Vagina (tissue), 2 donors: ENCODE data around the gene LMBRD2. TPM values are rescaled to one million over a fixed set of nuclear protein-coding genes. Genes with fewer than 3 reads are reported as not detected.
"Not testable (repeated sequence)": the region's sequence is repeated elsewhere in the genome, so short reads cannot be mapped to it uniquely, and the experiment has no call there.

Experiments used
- DNase-seq, 2 donors: peaks; one replicate each; pipeline ENCODE4 v3.0.0-alpha.2; 2017; ENCODE audit errors: extremely low spot score in 2 of 2
- H3K27ac ChIP-seq: fragments of 200-600 bp; sonication (generic); one replicate; pipeline ENCODE4 v1.5.1; 2019
- H3K27me3 ChIP-seq: fragments of 200-600 bp; sonication (generic); one replicate; pipeline ENCODE4 v1.5.1; 2019
- H3K36me3 ChIP-seq, 2 donors: fragments of 200-600 bp; sonication (generic); one replicate each; pipeline ENCODE4 v1.5.1; 2017 to 2019
- H3K4me1 ChIP-seq: fragments of 200-600 bp; sonication (generic); one replicate; pipeline ENCODE4 v1.5.1; 2019
- H3K4me3 ChIP-seq, 2 donors: fragments of 200-600 bp; sonication (generic); 1 replicate in 1 of 2; 2 replicates in 1 of 2; pipeline ENCODE4 v1.5.1; 2016 to 2019
- H3K9me3 ChIP-seq: fragments of 200-600 bp; sonication (generic); one replicate; pipeline ENCODE4 v1.5.1; 2019
- CTCF ChIP-seq, 3 experiments: fragments of 450-650 bp in 2 of 3; fragments of 200-600 bp in 1 of 3; sonication (generic) in 1 of 3; IDR thresholded peaks; one replicate each; pipeline ENCODE4 v1.5.1; 2017 to 2019; ENCODE audit warnings: antibody characterized with exemption in 3 of 3, mild to moderate bottlenecking in 2 of 3, moderate library complexity in 2 of 3
- POLR2A ChIP-seq, 2 donors: fragments of 450-650 bp; IDR thresholded peaks; one replicate each; pipeline ENCODE4 v1.6.1; 2017; ENCODE audit warnings: antibody characterized with exemption in 2 of 2, mild to moderate bottlenecking in 2 of 2, moderate library complexity in 2 of 2
- POLR2AphosphoS5 ChIP-seq, 2 donors: sonication (generic); formaldehyde crosslinking; IDR thresholded peaks; one replicate each; pipeline ENCODE4 v1.9.0; 2017; ENCODE audit warnings: antibody characterized with exemption in 2 of 2, mild to moderate bottlenecking in 2 of 2, low read depth in 1 of 2; ENCODE audit not compliant: insufficient read depth in 1 of 2
- intact Hi-C: fragments of 100-400 bp; cut with DNase I; formaldehyde crosslinking; loops from one replicate; pipeline ENCODE4 v1.15.1; 2023
- total RNA-seq: library from RNA; depleted of rRNA; stranded (reverse); fragments of >200 nt; gene quantifications from one replicate; pipeline ENCODE4 v1.2.3, GENCODE V29; 2016

Gene LMBRD2
- total RNA-seq: 5.6 TPM

GRCh38 chr5:36151434-36152323 is at the start of gene LMBRD2, which contains the start of gene SKP2:
Gene LMBRD2 (minus strand): TSS chr5:36151887. CDS start chr5:36143349, 8,538 bp downstream.
Gene SKP2 (plus strand): TSS chr5:36152111. CDS start chr5:36152263, 152 bp downstream.
- peak in 1 of 2 donors; percentile 96 for DNase-seq
- TF ChIP-seq CTCF (IDR thresholded peaks at IDR 0.05) (peak in 1 of 3 experiments; percentile 23), POLR2A (IDR thresholded peaks at IDR 0.05) (no peak), POLR2AphosphoS5 (IDR thresholded peaks at IDR 0.05; ENCODE audit: insufficient read depth in 1 of 2, low read depth in 1 of 2) (peak; percentile 90 to 99)
- Histone ChIP-seq H3K4me3 (peak within 1 kb of the TSS; percentile 80 to 98), H3K4me1 (peaks cover 44% of the 10 kb centered on the region), H3K27me3 (no peaks in the 10 kb centered on the region), H3K36me3 (no peaks in the 10 kb centered on the region), H3K9me3 (no peaks in the 10 kb centered on the region), H3K27ac (peak within 1 kb of the TSS; percentile 79)
- intact Hi-C loops: loop anchor here (1.0 kb wide), 1 partner anchor 90 kb away; the partner anchor contains the start of gene NADK2

- Histone ChIP-seq H3K4me3 (no peak overlapping the region), H3K9me3 (no peaks in the 10 kb centered on the region), H3K4me1 (no peaks in the 10 kb centered on the region), H3K36me3 (peaks cover 0 to 47% of the 10 kb centered on the region in 2 donors), H3K27me3 (no peaks in the 10 kb centered on the region), H3K27ac (no peak overlapping the region)
- DNase-seq: no peak
- no peak for TF ChIP-seq CTCF (IDR thresholded peaks at IDR 0.05)
- no peak for TF ChIP-seq POLR2AphosphoS5 (IDR thresholded peaks at IDR 0.05; ENCODE audit: insufficient read depth in 1 of 2, low read depth in 1 of 2)
- no peak for TF ChIP-seq POLR2A (IDR thresholded peaks at IDR 0.05)
- intact Hi-C loops: no loop called here
Measured at GRCh38 chr5:36200513-36200912, 48.8 kb upstream of the LMBRD2 start.

DNA sequence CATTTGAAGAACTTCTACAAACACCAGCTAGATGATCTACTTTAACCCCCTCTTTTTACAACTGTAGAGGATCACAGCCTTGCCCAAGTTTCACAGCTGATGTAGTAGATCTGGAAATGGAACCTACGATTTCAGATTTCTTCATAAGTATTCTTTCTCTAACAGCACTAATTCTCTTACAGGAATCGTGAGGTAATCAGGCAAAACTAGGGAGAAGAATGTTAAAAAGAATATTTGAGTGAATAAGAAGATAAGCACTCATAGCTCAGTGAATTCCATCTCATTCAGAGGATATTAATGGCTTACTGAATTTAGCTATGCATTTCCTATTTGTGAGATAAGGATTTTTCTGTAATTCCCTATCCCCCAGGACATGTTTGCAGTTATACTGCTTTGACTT is 47.9 kb upstream of the LMBRD2 start:
- intact Hi-C loops: no loop called here
- no peak for DNase-seq
- H3K27ac ChIP-seq: no peak overlapping the region
- TF ChIP-seq CTCF (IDR thresholded peaks at IDR 0.05): no peak
- no peak for TF ChIP-seq POLR2A (IDR thresholded peaks at IDR 0.05)
- TF ChIP-seq POLR2AphosphoS5 (IDR thresholded peaks at IDR 0.05; ENCODE audit: insufficient read depth in 1 of 2, low read depth in 1 of 2): no peak
- H3K36me3 ChIP-seq: peaks cover 0 to 47% of the 10 kb centered on the region in 2 donors
- no peaks in the 10 kb centered on the region for H3K27me3 ChIP-seq
- H3K4me1 ChIP-seq: no peaks in the 10 kb centered on the region
- H3K4me3 ChIP-seq: no peak overlapping the region
- H3K9me3 ChIP-seq: no peaks in the 10 kb centered on the region

GRCh38 chr5:36198783-36199182 is 47.1 kb upstream of the LMBRD2 start:
- intact Hi-C loops, H3K27ac ChIP-seq, H3K27me3 ChIP-seq, H3K4me1 ChIP-seq, H3K4me3 ChIP-seq, DNase-seq, H3K9me3 ChIP-seq: not testable (repeated sequence)
- peaks cover 0 to 41% of the 10 kb centered on the region in 2 donors for H3K36me3 ChIP-seq

DNA sequence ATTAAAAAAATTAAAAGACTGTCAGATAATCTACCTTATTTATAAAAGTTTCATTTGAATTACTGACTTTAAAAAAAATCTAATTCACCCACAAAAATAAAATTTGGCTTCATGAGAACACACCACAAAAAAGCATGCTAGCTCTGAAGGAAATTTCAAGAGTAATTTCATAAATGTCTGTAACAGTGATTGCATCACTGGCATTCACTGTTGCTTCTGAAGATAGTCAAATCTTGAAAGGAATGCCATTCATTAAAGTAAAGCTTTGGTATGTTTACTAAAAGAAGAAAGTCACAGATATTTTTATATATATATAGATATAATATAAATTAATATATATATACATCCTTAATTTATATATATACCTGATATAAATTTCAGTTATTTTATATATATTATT is 46.6 kb upstream of the LMBRD2 start:
- peaks cover 0 to 36% of the 10 kb centered on the region in 2 donors for H3K36me3 ChIP-seq
- H3K27ac ChIP-seq: no peak overlapping the region
- intact Hi-C loops: no loop called here
- TF ChIP-seq POLR2A (IDR thresholded peaks at IDR 0.05) (no peak), CTCF (IDR thresholded peaks at IDR 0.05) (no peak), POLR2AphosphoS5 (IDR thresholded peaks at IDR 0.05; ENCODE audit: insufficient read depth in 1 of 2, low read depth in 1 of 2) (no peak)
- H3K4me1 ChIP-seq: no peaks in the 10 kb centered on the region
- H3K9me3 ChIP-seq: no peaks in the 10 kb centered on the region
- H3K4me3 ChIP-seq: no peak overlapping the region
- DNase-seq: no peak
- H3K27me3 ChIP-seq: no peaks in the 10 kb centered on the region
